ENCODE data around the gene PPP1R15B.

DNA sequence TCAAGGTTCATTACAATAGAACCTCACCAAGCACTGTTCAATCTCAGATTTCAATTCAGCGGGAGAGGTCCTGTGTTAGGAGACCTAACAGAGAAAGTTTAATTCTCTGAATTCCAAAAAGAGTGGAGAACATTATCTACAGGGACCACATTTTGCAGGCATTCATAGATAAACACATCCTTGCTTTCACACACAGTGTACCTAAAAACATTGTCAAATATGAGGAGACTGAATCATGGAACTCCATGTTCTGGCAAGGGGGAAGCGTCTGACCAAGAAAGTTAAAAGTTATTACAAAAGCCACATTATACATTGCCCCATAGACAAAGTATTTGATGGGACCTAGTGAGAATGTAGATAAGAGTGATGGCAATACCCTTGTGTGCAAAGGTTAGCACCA, 21.1 kb upstream of the PPP1R15B start:
- TF ChIP-seq, protein P1, sequence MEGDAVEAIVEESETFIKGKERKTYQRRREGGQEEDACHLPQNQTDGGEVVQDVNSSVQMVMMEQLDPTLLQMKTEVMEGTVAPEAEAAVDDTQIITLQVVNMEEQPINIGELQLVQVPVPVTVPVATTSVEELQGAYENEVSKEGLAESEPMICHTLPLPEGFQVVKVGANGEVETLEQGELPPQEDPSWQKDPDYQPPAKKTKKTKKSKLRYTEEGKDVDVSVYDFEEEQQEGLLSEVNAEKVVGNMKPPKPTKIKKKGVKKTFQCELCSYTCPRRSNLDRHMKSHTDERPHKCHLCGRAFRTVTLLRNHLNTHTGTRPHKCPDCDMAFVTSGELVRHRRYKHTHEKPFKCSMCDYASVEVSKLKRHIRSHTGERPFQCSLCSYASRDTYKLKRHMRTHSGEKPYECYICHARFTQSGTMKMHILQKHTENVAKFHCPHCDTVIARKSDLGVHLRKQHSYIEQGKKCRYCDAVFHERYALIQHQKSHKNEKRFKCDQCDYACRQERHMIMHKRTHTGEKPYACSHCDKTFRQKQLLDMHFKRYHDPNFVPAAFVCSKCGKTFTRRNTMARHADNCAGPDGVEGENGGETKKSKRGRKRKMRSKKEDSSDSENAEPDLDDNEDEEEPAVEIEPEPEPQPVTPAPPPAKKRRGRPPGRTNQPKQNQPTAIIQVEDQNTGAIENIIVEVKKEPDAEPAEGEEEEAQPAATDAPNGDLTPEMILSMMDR (IDR thresholded peaks at IDR 0.05) = no peak
- TF ChIP-seq POLR2A (IDR thresholded peaks at IDR 0.05) = no peak

Data from uterus (tissue), 2 donors.